Heart right ventricle (tissue), 16 donors: ENCODE results near the gene TMEM200C. TPM values are rescaled to one million over a fixed set of nuclear protein-coding genes. Genes with fewer than 3 reads are reported as not detected.

Experiments
- ATAC-seq, 8 donors: fragments of 200-7000 bp; cut with Tn5 transposase; one replicate each; pipeline ENCODE4 v1.9.1; 2020; ENCODE audit warnings: mild to moderate bottlenecking in 8 of 8, moderate library complexity in 8 of 8, moderate number of reproducible peaks in 1 of 8
- DNase-seq, 2 donors: peaks; one replicate each; pipeline ENCODE4 v3.0.0-alpha.2; 2020
- H3K27ac ChIP-seq, 10 donors: fragments of 200-600 bp; sonication (generic) in 2 of 10; one replicate each; pipeline versions ENCODE4 v1.5.0 to v1.8.0; 2020 to 2022; ENCODE audit warnings: mild to moderate bottlenecking in 3 of 10
- H3K27me3 ChIP-seq, 7 donors: fragments of 200-600 bp; one replicate each; pipeline ENCODE4 v1.8.0; 2021 to 2022; ENCODE audit warnings: mild to moderate bottlenecking in 2 of 7
- H3K36me3 ChIP-seq, 9 donors: fragments of 200-600 bp; sonication (generic) in 1 of 9; one replicate each; pipeline versions ENCODE4 v1.5.0 to v1.8.0; 2020 to 2022; ENCODE audit warnings: mild to moderate bottlenecking in 2 of 9
- H3K4me1 ChIP-seq, 9 donors: fragments of 200-600 bp; sonication (generic) in 1 of 9; one replicate each; pipeline versions ENCODE4 v1.5.0 to v1.8.0; 2020 to 2022; ENCODE audit warnings: mild to moderate bottlenecking in 4 of 9
- H3K4me3 ChIP-seq, 10 donors: fragments of 200-600 bp; sonication (generic) in 2 of 10; one replicate each; pipeline versions ENCODE4 v1.5.0 to v1.8.0; 2020 to 2022; ENCODE audit warnings: mild to moderate bottlenecking in 7 of 10, moderate library complexity in 2 of 10
- H3K9me3 ChIP-seq, 11 donors: fragments of 200-600 bp in 10 of 11; sonication (generic) in 2 of 11; one replicate each; pipeline versions ENCODE4 v1.5.0 to v1.8.0; 2013 to 2022; ENCODE audit warnings: mild to moderate bottlenecking in 2 of 11, control low read depth in 1 of 11, moderate library complexity in 1 of 11
- CTCF ChIP-seq, 9 donors: fragments of 200-600 bp; sonication (generic) in 2 of 9; IDR thresholded peaks; one replicate each; pipeline versions ENCODE4 v1.5.0 to v1.8.0; 2021 to 2022; ENCODE audit warnings: antibody characterized with exemption in 9 of 9, mild to moderate bottlenecking in 5 of 9, moderate library complexity in 1 of 9
- WGBS, 2 donors: extraction: QIAGEN DNeasy Blood & Tissue Kit; methylation state at CpG; one replicate each; pipeline ENCODE4 v1.1.7; 2013; ENCODE audit warnings: inconsistent platforms in 1 of 2; 5-methylcytosine and 5-hydroxymethylcytosine counted together
- intact Hi-C, 10 donors: fragments of 100-400 bp; cut with DNase I; formaldehyde crosslinking; loops; one replicate each; pipeline versions ENCODE4 v1.11.1 to v1.14.2; 2022
- polyA plus RNA-seq, 2 donors: library from polyadenylated mRNA; stranded (reverse); fragments of 200-250 nt; gene quantifications; one replicate each; pipeline ENCODE4 v1.2.3, GENCODE V29; 2013
- total RNA-seq, 10 donors: library from RNA; stranded (reverse); fragmentation: NEBNext Ultra II Directional in 3 of 10; extraction: Animal tissue kit (Norgen Biotek cat#: 25700) in 3 of 10; gene quantifications; one replicate each; pipeline versions ENCODE4 v1.2.1 to v1.2.4, GENCODE V29; 2021 to 2023
- donor health status: Arrhythmogenic right ventricular cardiomyopathy.
- donor health status: ischemic (EF 13 %, LVEDD 7.1; RV severe dilation, severe dysfunction).
- donor health status: healthy with polysubstance abuse.
- donor health status: DM: no; HTN: yes; CAD: no.
- donor health status: DM: no; HTN: no; CAD: no.
- donor health status: ischemic (EF 25% LVEDD 6.9; RV normal size, moderate dysfunction).
- donor health status: ischemic (EF 25% LVEDD 5.7; RV mildly dilated, moderate dysfunction).
- donor health status: healthy.
- donor health status: DM: yes; HTN: yes; CAD: no.
- donor health status: Ischemic cardiomyopathy.
- donor health status: ischemic (EF 35%, LVEDD 5.7; RV mildly dilated, moderate dysfunction).
- donor health status: nonischemic (EF 11% LVEDD 7.7; RV severe dilation, severe dysfunction).
- donor health status: DM: yes; HTN: yes; CAD: no.
- donor health status: PGD.
- donor health status: ischemic (EF 29% LVEDD 5.4; RV normal size, mild dysfunction).
- donor health status: nonischemic (EF 23%, LVEDD 6.1; RV moderate dilation, normal function).

Gene TMEM200C
- total and polyA plus RNA-seq, 12 donors = 0.04 to 1.7 (median 0.33) TPM

GRCh38 chr18:5930789-5931188 is 35.5 kb upstream of the TMEM200C start:
- Histone ChIP-seq H3K4me3 (no peak overlapping the region), H3K36me3 (no peaks in the 10 kb centered on the region), H3K27me3 (peaks cover 0 to 12% (median 0%) of the 10 kb centered on the region in 7 donors), H3K27ac (no peak overlapping the region), H3K9me3 (peaks cover 0 to 22% (median 8%) of the 10 kb centered on the region in 11 donors), H3K4me1 (no peaks in the 10 kb centered on the region)
- TF ChIP-seq CTCF (IDR thresholded peaks at IDR 0.05) = no peak
- ATAC-seq (no peak), DNase-seq (no peak)
- intact Hi-C loops = loop anchor here in 1 of 10 donors (10.0 kb wide), 1 partner anchor 64 kb away; no protein-coding TSS in a partner anchor
- WGBS, 2 donors = 69 to 75% methylated on average over 2 of the region's 2 CpGs

- Histone ChIP-seq H3K4me3 (no peak overlapping the region), H3K9me3 (no peaks in the 10 kb centered on the region), H3K4me1 (no peaks in the 10 kb centered on the region), H3K27ac (no peak overlapping the region), H3K27me3 (peaks cover 0 to 12% (median 5%) of the 10 kb centered on the region in 7 donors), H3K36me3 (no peaks in the 10 kb centered on the region)
- intact Hi-C loops = no loop called here
- 84 to 85% methylated on average over 3 of the region's 3 CpGs for WGBS, 2 donors
- ATAC-seq (no peak), DNase-seq (no peak)
- TF ChIP-seq CTCF (IDR thresholded peaks at IDR 0.05) = no peak
These were observed 23.0 kb upstream of the TMEM200C start for GRCh38 chr18:5918205-5918858.

GRCh38 chr18:5914951-5915350 is 19.6 kb upstream of the TMEM200C start:
- ATAC-seq = no peak
- no peaks in the 10 kb centered on the region for H3K36me3 ChIP-seq
- peaks cover 0 to 12% (median 5%) of the 10 kb centered on the region in 7 donors for H3K27me3 ChIP-seq
- intact Hi-C loops = no loop called here
- no peaks in the 10 kb centered on the region for H3K9me3 ChIP-seq
- H3K27ac ChIP-seq = no peak overlapping the region
- no peak for DNase-seq
- H3K4me3 ChIP-seq = no peak overlapping the region
- TF ChIP-seq CTCF (IDR thresholded peaks at IDR 0.05) = no peak
- no peaks in the 10 kb centered on the region for H3K4me1 ChIP-seq
- 61 to 72% methylated on average over 5 of the region's 5 CpGs for WGBS, 2 donors

DNA sequence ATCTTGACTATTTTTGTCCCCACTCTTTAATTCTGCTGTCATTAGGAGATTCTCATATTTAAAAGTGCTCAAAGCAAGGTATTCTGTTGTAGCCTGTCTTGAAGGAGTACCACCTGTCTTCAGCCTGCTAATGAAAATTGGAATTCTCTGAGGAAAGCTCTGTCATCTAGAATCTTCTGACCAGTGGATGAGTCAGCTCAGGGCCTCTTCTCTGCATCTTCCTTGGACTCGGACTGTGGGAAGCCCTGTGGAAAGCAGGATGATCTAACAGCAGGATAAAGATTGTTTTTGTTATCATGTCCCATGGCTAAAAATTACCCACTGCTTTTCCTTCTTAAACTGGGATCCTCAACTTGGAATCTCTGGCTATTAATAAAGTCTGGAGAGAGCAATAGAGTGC is 18.7 kb upstream of the TMEM200C start:
- Histone ChIP-seq H3K27ac (no peak overlapping the region), H3K4me1 (no peaks in the 10 kb centered on the region), H3K9me3 (no peaks in the 10 kb centered on the region), H3K36me3 (no peaks in the 10 kb centered on the region), H3K27me3 (peaks cover 0 to 12% (median 5%) of the 10 kb centered on the region in 7 donors), H3K4me3 (no peak overlapping the region)
- intact Hi-C loops = no loop called here
- ATAC-seq (peak in 1 of 8 donors; percentile 24), DNase-seq (no peak)
- WGBS, 2 donors = 49 to 60% methylated on average over 1 of the region's 1 CpG
- TF ChIP-seq CTCF (IDR thresholded peaks at IDR 0.05) = no peak
